Natural killer cell (primary cell): ENCODE data around the gene ZDHHC11. TPM values are rescaled to one million over a fixed set of nuclear protein-coding genes. Genes with fewer than 3 reads are reported as not detected.
"Not testable (repeated sequence)": the region's sequence is repeated elsewhere in the genome, so short reads cannot be mapped to it uniquely, and the experiment has no call there.

ENCODE experiments used
- ATAC-seq, 3 donors: fragments of 150-1000 bp in 2 of 3; fragments of 200-7000 bp in 1 of 3; cut with Tn5 transposase; 1 replicate in 1 of 3; 2 replicates in 2 of 3; pipeline ENCODE4 v1.10.0; 2021; ENCODE audit warnings: mild to moderate bottlenecking in 2 of 3, moderate library complexity in 2 of 3
- DNase-seq, 2 donors: peaks; one replicate each; pipeline versions ENCODE4 v3.0.0 to v3.0.0-alpha.2; 2013 to 2021; ENCODE audit warnings: mixed read lengths in 1 of 2
- H3K27ac ChIP-seq: one replicate; pipeline ENCODE4 v1.5.1; 2013; ENCODE audit warnings: mild to moderate bottlenecking, low read length
- H3K27me3 ChIP-seq: one replicate; pipeline ENCODE4 v1.6.1; 2013; ENCODE audit warnings: low read length; ENCODE audit not compliant: control insufficient read depth, insufficient read depth
- H3K36me3 ChIP-seq: one replicate; pipeline ENCODE4 v1.6.1; 2013; ENCODE audit warnings: low read length; ENCODE audit not compliant: control insufficient read depth, insufficient read depth
- H3K4me1 ChIP-seq: one replicate; pipeline ENCODE4 v1.6.1; 2013; ENCODE audit warnings: low read length; ENCODE audit not compliant: control insufficient read depth, insufficient read depth
- H3K4me3 ChIP-seq: one replicate; pipeline ENCODE4 v1.5.1; 2013; ENCODE audit warnings: low read length
- H3K9me3 ChIP-seq: one replicate; pipeline ENCODE4 v1.6.1; 2013; ENCODE audit warnings: low read length; ENCODE audit not compliant: control insufficient read depth, insufficient read depth
- H3K27ac Mint-ChIP-seq, 2 donors: one replicate each; pipeline ENCODE4 v1.8.0; 2022; ENCODE audit warnings: mild to moderate bottlenecking in 2 of 2, mixed read lengths in 2 of 2, moderate library complexity in 1 of 2
- H3K27me3 Mint-ChIP-seq, 2 donors: one replicate each; pipeline ENCODE4 v1.8.0; 2022; ENCODE audit warnings: low read depth in 2 of 2, mixed read lengths in 2 of 2
- H3K36me3 Mint-ChIP-seq: one replicate; pipeline ENCODE4 v1.8.0; 2022; ENCODE audit warnings: mixed read lengths
- H3K4me1 Mint-ChIP-seq, 2 donors: one replicate each; pipeline ENCODE4 v1.8.0; 2022; ENCODE audit warnings: mixed read lengths in 2 of 2
- H3K4me3 Mint-ChIP-seq: one replicate; pipeline ENCODE4 v1.8.0; 2022; ENCODE audit warnings: mild to moderate bottlenecking, moderate library complexity, mixed read lengths
- H3K9me3 Mint-ChIP-seq, 2 donors: one replicate each; pipeline ENCODE4 v1.8.0; 2022; ENCODE audit warnings: mixed read lengths in 2 of 2
- CTCF ChIP-seq: fragments of 200-600 bp; IDR thresholded peaks from one replicate; pipeline ENCODE4 v1.8.0; 2022; ENCODE audit warnings: antibody characterized with exemption
- WGBS: methylation state at CpG from one replicate; pipeline ENCODE4 v1.1.7; 2013; ENCODE audit warnings: missing lambda C conversion rate; ENCODE audit not compliant: insufficient coverage; 5-methylcytosine and 5-hydroxymethylcytosine counted together
- intact Hi-C: fragments of 100-400 bp; cut with micrococcal nuclease; formaldehyde crosslinking; loops from one replicate; pipeline ENCODE4 v1.14.2; 2022
- total RNA-seq, 4 donors: library from RNA; stranded (reverse); fragments of 120-200 nt in 1 of 4; gene quantifications; one replicate each; pipeline versions ENCODE4 v1.2.3 to v1.2.4, GENCODE V29; 2013 to 2022

Gene ZDHHC11
- total RNA-seq, 3 donors from 2014 or later (not counting 1 experiment from before 2014, with no cell fraction given): 2.2 to 7.0 (median 5.0) TPM

- 97% methylated on average over 5 of the region's 6 CpGs for WGBS
- H3K27me3 ChIP-seq: peaks cover 2% of the 10 kb centered on the region
- Mint-ChIP-seq H3K27me3 (peaks cover 9 to 40% of the 10 kb centered on the region in 2 donors), H3K9me3 (peaks cover 12 to 14% of the 10 kb centered on the region in 2 donors), H3K27ac (no peak overlapping the region), H3K4me1 (no peaks in the 10 kb centered on the region), H3K4me3 (no peak overlapping the region), H3K36me3 (peaks cover 20% of the 10 kb centered on the region)
- DNase-seq (no peak), ATAC-seq (no peak)
- no peak overlapping the region for H3K27ac ChIP-seq
- intact Hi-C loops: no loop called here
- TF ChIP-seq CTCF: no peak
- no peak overlapping the region for H3K4me3 ChIP-seq
- H3K36me3 ChIP-seq: no peaks in the 10 kb centered on the region
- no peaks in the 10 kb centered on the region for H3K9me3 ChIP-seq
- H3K4me1 ChIP-seq: no peaks in the 10 kb centered on the region
Measured at GRCh38 chr5:801472-801871, 49.3 kb downstream of the ZDHHC11 start.

GRCh38 chr5:801055-801454 lies 49.7 kb downstream of the ZDHHC11 start:
- peaks cover 20% of the 10 kb centered on the region for H3K36me3 Mint-ChIP-seq
- H3K27ac ChIP-seq, H3K36me3 ChIP-seq, H3K4me1 Mint-ChIP-seq, DNase-seq, H3K27me3 ChIP-seq, ATAC-seq, intact Hi-C loops, H3K27ac Mint-ChIP-seq, H3K4me1 ChIP-seq, H3K9me3 ChIP-seq, H3K4me3 ChIP-seq, H3K4me3 Mint-ChIP-seq: not testable (repeated sequence)
- 98% methylated on average over 4 of the region's 4 CpGs for WGBS
- peaks cover 12 to 14% of the 10 kb centered on the region in 2 donors for H3K9me3 Mint-ChIP-seq
- peaks cover 10 to 37% of the 10 kb centered on the region in 2 donors for H3K27me3 Mint-ChIP-seq

DNA sequence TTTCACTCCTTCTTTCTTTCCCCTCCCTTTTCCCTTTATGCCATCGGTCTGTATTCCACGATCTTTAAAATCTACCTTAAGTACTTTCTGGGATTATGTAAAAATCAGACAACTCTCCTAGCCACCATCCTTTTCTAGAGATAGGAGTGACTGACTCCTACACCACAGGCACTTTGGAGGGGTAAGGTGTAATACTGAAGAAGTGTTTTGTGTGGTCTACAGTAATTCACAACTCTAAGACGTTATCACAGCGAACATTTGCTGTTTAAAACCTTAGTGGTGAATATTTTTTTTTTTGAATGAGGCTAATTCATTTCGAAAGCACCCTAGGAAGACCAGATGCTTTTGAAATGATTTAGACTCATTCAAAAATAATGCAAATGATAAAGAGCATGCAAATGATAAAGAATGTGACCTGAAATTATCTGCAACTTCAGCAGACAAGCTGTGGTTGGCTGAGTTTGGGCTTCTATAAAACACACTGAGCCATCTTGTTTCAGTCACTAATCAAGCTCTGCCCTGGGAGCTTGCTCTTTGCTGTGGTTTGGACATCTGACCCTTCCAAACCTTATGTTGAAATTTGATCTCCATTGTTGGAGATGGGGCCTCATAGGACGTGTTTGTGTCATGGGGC lies 52.2 kb downstream of the ZDHHC11 start:
- H3K36me3 ChIP-seq, H3K27ac ChIP-seq, ATAC-seq, H3K9me3 Mint-ChIP-seq, H3K9me3 ChIP-seq, H3K27ac Mint-ChIP-seq, H3K4me1 Mint-ChIP-seq, H3K36me3 Mint-ChIP-seq, intact Hi-C loops, H3K4me3 ChIP-seq, H3K4me1 ChIP-seq, DNase-seq, H3K27me3 ChIP-seq, H3K4me3 Mint-ChIP-seq: not testable (repeated sequence)
- peaks cover 14 to 18% of the 10 kb centered on the region in 2 donors for H3K27me3 Mint-ChIP-seq
- WGBS: no CpG with 5 or more reads among the region's 6 CpGs

DNA sequence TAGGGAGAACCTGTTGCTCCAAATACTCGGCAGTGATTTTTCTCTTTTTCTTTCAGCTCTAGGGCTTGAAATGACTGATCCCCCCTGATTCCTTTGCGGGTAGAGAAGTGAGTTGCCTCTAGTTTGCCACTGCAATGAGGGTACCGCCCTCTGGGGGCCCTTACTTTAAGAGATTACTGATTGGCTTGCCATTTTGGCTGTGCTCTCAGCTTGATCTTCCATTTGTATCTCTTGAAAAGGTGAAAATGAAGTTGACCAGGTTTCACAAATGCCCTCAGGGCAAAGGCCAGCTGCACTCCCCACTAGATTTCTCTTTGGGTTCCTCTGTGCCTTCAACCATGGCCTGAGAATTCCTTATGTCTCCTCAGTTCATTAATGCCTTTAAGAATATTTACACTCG lies 52.8 kb downstream of the ZDHHC11 start:
- DNase-seq, H3K9me3 Mint-ChIP-seq, H3K27me3 ChIP-seq, H3K9me3 ChIP-seq, H3K4me1 ChIP-seq, H3K27ac ChIP-seq, H3K4me3 ChIP-seq, H3K36me3 ChIP-seq, intact Hi-C loops, H3K36me3 Mint-ChIP-seq, H3K27ac Mint-ChIP-seq, ATAC-seq, H3K4me3 Mint-ChIP-seq, H3K4me1 Mint-ChIP-seq: not testable (repeated sequence)
- H3K27me3 Mint-ChIP-seq: peaks cover 17 to 18% of the 10 kb centered on the region in 2 donors
- 88% methylated on average over 2 of the region's 4 CpGs for WGBS

- H3K36me3 Mint-ChIP-seq, H3K4me1 Mint-ChIP-seq, H3K9me3 Mint-ChIP-seq, H3K4me1 ChIP-seq, H3K9me3 ChIP-seq, ATAC-seq, H3K27ac Mint-ChIP-seq, H3K27ac ChIP-seq, intact Hi-C loops, H3K36me3 ChIP-seq, H3K4me3 Mint-ChIP-seq, H3K4me3 ChIP-seq, H3K27me3 ChIP-seq, DNase-seq: not testable (repeated sequence)
- peaks cover 19 to 21% of the 10 kb centered on the region in 2 donors for H3K27me3 Mint-ChIP-seq
- WGBS: no CpG with 5 or more reads among the region's 1 CpG
Measured at GRCh38 chr5:795873-796272, 54.9 kb downstream of the ZDHHC11 start.

DNA sequence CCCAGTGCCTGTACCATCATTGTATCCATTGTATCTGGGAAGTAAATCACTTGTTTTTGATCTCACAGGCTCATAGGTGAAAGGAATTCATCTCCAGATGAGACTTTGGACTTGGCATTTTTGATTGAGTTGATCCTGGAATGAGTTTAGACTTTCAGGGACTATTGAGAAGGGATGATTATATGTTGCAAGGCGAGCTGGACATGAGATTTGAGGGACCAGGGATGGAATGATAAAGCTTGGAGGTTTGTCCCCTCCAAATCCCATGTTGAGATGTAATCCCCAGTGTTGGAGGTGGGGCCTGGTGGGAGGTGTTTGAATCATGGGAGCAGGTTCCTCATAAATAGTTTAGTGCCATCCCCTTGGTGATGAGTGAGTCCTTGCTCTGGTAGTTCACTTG lies 55.8 kb downstream of the ZDHHC11 start:
- H3K27me3 ChIP-seq, H3K9me3 Mint-ChIP-seq, H3K4me3 Mint-ChIP-seq, ATAC-seq, H3K4me3 ChIP-seq, H3K4me1 Mint-ChIP-seq, intact Hi-C loops, H3K4me1 ChIP-seq, H3K36me3 Mint-ChIP-seq, H3K36me3 ChIP-seq, DNase-seq, H3K27ac ChIP-seq, H3K9me3 ChIP-seq, H3K27ac Mint-ChIP-seq: not testable (repeated sequence)
- H3K27me3 Mint-ChIP-seq: peaks cover 27% of the 10 kb centered on the region in 2 donors
- 63% methylated on average over 1 of the region's 1 CpG for WGBS

GRCh38 chr5:788703-789102 lies 62.1 kb downstream of the ZDHHC11 start:
- WGBS: 87% methylated on average over 10 of the region's 10 CpGs
- H3K36me3 Mint-ChIP-seq, H3K27ac Mint-ChIP-seq, intact Hi-C loops, H3K9me3 Mint-ChIP-seq, H3K27me3 ChIP-seq, DNase-seq, H3K36me3 ChIP-seq, ATAC-seq, H3K9me3 ChIP-seq, H3K27ac ChIP-seq, H3K4me3 Mint-ChIP-seq, H3K4me3 ChIP-seq: not testable (repeated sequence)
- Mint-ChIP-seq H3K27me3 (peaks cover 29 to 42% of the 10 kb centered on the region in 2 donors), H3K4me1 (peaks cover 0 to 15% of the 10 kb centered on the region in 2 donors)
- H3K4me1 ChIP-seq: peaks cover 10% of the 10 kb centered on the region
